CMK (cell line): ENCODE results near the gene SYMPK.
A peak's percentile ranks its signal among the peaks of the same experiment; 100 is the strongest.
"Not testable (repeated sequence)": the region's sequence is repeated elsewhere in the genome, so short reads cannot be mapped to it uniquely, and the experiment has no call there.

Experiments used
- DNase-seq: peaks from one replicate; pipeline ENCODE4 v3.0.0-alpha.2; 2010; ENCODE audit warnings: low read depth

SYMPK gene

GRCh38 chr19:45885556-45886426, 22.8 kb upstream of the SYMPK start, which contains the start of gene IRF2BP1:
Gene IRF2BP1 (minus strand): TSS chr19:45886141. CDS start chr19:45885774, 367 bp downstream.
- peak; percentile 67 for DNase-seq

DNA sequence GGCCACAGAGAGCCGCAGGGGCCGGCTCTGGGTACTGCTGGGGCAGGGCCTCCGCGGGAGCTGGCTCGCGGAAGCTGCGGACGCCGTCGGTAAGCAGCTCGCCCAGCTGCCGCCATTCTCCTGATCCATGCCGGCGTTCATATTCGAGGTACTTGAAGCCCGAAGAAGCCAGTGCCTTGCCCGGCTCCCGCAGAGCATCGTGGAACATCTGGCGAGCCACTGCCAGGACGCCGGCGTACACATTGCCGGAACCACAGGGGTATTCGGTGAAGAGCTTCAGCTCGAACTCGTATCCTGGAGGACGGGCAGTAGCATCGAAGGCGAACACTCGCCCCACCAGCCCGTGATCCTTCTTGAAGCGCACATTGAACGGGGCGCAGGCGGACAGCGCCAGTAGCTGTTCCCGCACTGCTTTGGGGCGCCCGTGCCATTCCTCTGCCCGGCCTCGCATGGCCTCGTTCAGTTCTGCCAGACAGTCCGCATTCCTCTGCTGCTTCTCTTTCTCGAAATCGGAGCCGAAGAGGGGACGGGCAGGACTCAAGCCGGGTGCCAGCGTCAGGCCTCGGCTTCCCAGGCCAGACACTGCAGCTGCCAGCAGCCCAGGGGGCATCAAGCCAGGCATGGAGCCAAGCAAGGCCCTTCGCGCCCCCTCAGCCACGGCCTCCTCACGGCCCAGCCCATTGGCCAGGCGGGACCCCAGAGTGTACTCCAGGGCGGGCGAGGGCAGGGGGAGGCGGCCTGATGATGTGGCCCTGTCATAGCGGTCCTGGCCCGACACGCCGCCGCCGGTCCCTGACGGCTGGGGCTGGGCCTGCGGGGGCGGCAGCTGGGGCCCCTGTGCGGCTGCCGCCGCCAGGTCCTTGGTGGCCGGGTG, 22.0 kb upstream of the SYMPK start:
- no peak for DNase-seq

GRCh38 chr19:45883881-45884681, 21.1 kb upstream of the SYMPK start:
- DNase-seq = no peak

DNA sequence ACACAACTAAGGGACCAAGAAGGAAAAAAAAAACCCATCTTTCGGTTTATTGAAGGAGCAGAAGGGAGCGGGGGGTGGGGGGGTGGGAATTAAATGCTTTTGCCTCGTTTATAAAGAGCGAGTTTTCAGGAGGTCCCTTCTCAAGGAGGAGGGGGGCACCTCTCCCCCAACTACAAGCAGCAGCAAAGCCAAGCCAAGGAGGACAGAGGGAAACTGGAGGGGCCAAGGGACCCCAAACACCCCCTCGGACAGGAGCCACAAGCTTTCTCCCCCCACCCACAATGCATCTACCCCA, 20.6 kb upstream of the SYMPK start:
- DNase-seq = no peak

DNA sequence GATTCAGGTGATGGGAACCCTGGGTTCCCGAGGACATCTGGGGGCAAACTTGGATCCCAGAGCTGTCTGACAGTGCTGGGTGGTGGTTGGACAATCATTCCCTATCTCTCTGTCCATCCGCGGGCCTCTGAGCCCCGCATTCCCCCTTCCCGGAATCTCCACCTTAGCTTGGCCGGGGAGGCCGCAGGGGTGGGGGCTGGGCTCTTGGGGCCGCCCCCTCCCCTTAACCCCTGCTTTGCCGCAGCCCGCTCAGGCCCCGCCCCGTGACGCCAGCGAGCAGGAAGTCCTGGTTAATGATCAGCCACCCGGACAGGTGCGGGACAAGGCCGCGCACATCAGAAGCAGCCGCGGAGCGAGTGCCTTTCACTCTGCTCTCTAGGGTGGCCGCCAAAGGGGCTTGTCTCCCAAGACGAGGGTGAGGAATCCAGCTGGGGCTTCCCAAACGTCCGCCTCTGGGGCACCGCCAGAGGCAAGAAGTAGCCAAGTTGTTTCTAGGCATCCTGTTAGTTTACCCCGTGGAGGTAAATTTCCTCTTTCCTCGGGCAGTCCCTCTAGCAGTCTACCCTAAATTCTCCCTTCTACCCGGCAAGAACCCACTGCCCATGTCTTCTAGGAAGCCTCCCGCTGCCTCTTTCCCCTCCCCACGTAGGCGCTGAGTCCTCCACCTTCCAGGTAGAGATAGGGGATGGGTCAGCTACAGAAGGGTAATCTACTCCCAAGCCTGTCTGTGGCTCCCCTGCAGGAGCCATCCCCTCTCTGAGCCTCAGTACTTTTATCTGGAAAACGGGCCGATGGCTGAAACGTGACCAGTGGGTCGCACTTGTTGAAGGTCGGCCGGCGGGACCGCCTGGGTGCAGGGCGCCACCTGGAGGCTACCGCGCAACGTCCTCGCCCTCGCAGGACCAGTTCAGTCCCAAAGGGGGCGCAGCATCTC, 20.0 kb upstream of the SYMPK start:
- peak; percentile 92 for DNase-seq

DNA sequence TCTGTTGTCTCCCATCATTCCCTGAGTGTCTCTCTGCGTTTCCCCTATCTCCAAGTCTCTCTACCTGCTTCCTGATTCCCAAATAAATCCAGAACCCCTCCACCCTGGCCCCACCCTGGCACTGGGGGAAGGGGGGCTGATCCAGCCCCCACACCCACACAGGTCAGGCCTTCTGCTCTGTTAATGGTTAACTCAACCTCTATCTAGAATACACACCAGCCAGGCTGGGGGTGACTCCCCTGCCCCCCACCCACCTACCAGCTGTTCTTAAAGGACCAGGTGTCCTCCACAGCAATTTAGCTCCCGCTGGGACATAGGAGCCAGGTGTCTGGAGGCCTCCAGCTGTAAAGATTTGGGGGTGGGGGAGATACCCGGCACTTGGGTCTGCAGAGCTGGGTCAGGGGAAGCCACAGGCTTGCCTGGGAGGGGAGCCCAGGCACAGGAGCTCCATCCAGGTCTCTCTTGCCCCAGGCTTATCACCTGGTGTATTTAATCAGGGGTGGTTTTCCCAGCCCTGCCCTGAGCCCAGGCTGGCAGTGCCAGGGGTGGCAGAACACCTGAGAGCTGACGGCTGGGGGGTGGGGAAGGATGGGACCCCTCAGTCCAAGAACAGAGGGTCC, 19.1 kb upstream of the SYMPK start:
- no peak for DNase-seq

DNA sequence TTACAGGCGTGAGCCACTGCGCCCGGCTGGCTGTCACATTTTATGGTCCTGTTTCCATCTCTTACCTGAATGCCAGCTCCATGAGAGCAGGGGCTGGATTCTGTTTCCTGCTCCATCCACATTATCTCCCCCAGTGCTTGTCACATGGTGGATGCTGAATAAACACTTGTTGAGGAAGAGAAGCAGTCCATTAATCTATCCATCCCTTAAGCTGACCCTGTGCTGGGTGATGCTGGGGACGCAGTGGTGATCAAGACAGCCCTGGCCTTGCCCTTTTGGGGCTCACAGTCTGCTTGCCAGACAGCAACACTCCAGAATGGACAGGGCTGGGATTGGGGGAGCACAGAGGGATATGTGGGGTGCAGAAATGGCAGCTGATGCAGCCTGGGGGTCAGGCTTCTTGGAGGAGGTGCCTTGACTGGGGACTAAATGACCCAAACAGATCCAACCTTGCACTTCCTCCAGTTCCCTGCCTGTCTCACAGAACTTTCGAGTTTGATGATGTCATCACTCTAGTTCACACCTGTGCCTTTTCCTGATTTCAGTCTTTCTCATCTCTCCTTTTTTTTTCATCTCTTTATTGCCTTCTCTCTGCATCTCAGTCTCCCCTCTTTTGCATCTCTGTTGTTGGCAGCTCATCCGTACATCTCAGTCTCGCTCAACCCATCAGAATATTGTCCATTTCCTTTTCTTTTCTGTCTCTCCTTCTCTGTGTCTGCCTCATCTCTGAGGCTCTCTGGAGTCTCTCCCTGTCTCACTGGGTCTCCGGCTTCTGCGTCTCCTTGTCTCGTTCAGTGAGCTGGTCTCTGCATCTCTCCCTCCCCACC, 18.3 kb upstream of the SYMPK start:
- no peak for DNase-seq

- DNase-seq = no peak
These were observed 17.0 kb upstream of the SYMPK start for GRCh38 chr19:45879971-45880370.

- DNase-seq = no peak
These were observed 16.1 kb upstream of the SYMPK start for GRCh38 chr19:45879055-45879454.

GRCh38 chr19:45878043-45878794, 15.3 kb upstream of the SYMPK start:
- DNase-seq = no peak

DNA sequence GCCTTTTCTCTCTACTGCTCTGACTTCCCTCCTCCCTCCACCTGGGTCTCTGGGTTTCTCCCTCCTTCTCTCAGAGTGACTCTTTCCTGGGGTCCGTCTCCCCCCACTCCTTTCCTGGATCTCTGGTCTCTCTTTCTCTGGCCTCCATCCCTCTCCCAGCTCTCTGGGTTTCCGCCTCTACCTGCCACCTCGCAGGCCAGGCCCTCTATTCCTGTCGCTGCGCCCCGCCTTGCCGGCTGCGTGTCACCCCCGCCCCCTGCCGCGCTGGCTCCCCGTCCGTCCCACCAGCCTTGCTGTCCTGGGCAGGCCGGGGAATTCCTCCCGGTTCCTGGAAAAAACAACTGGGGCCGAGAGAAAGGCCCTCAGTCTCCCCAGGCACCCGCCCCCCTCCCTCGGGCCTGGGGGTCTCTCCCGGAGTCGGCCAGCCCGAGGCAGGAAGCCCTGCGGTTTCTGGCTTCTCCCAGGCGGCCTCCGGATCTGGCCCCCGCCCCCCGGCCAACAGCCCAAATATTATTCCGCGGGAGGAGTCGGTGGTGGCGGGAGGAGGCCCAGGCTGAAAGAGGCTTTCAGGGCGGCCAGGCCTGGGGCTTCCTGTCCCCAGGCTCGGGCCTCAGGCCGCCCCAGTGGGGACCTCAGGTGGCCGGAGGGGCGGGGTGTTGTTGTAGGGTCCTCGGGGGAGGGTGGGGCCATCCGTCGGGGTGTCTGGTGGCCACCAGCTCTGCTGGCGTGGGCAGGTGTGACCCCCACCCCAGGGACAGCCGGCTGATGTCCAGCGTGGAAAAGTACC, 13.7 kb upstream of the SYMPK start:
- DNase-seq = peak; percentile 91

DNA sequence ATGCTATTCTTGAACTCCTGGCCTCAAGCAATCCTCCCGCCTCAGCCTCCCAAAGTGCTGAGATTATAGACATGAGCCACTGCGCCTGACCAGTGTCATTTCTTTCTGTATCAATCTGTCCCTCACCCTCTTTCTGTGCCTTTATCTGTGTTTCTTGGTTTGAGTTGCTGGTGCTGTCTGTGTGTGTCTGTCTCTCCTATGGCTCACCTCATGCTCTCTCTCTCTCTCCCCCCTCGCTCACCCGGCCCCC, 13.1 kb upstream of the SYMPK start:
- no peak for DNase-seq

DNA sequence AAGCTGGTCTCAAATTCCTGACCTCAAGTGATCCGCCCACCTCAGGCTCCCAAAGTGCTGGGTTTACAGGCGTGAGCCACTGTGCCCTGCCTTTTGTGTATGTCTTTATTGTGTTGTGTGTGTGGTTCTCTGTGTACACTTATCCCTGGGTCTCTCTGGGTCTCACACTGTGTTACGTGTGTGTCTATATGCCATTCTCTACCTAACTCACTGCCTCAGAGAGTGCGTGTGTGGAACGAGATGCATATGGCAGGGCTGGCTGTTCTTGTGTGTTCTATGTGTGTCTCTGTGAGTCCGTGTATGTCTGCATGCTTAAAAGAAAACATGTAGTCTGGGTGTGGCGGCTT, 11.6 kb upstream of the SYMPK start:
- no peak for DNase-seq

GRCh38 chr19:45873219-45873772, 10.3 kb upstream of the SYMPK start:
- no peak for DNase-seq

GRCh38 chr19:45872095-45872919, 9.4 kb upstream of the SYMPK start:
- DNase-seq = no peak

DNA sequence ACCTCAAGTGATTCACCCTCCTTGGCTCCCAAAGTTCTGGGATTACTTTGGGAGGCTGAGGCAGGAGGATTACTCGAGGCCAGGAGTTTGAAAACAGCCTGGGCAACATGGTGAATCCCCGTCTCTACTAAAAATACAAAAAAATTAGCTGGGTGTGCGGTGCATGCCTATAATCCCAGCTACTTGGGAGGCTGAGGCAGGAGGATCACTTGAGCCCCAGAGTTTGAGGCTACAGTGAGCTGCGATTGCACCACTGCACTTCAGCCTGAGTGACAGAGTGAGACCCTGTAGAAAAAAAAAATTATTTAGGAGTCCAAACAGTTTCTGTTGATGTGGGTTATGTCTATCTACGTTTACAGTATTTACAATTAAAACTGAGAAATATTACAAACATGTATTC, 7.9 kb upstream of the SYMPK start:
- no peak for DNase-seq

GRCh38 chr19:45867241-45867640, 4.3 kb upstream of the SYMPK start:
- DNase-seq = not testable (repeated sequence)
